NCI-H1436 (cell line): ENCODE data around the gene PDE4B.

Source experiments
- DNase-seq: peaks from one replicate; lab custom pipeline; 2025; lab: John Stamatoyannopoulos, UW

Gene PDE4B

GRCh38 chr1:66182551-66183178 lies 390.0 kb downstream of the PDE4B start:
- DNase-seq: peak; percentile 39

GRCh38 chr1:66183400-66183799 lies 390.7 kb downstream of the PDE4B start:
- no peak for DNase-seq

DNA sequence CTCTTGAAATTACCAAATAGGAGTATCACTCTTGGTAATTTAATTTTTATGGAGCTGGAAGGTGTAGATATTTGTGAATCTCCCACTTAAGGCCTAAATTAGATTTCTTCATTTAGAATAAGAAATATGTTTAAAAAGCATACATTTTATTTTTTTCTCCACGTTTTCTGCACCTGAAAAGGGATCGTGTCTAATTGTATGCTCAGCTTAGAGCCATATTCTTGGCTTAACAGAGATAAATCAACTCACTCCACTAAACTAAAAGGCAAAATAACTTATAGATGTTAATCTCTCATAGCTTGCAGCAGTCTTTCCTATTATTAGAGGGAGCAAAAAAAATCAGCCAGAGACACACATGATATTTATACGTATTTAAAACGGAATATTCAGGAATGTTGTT lies 404.4 kb downstream of the PDE4B start:
- no peak for DNase-seq

GRCh38 chr1:66197785-66198184 lies 405.1 kb downstream of the PDE4B start:
- no peak for DNase-seq

DNA sequence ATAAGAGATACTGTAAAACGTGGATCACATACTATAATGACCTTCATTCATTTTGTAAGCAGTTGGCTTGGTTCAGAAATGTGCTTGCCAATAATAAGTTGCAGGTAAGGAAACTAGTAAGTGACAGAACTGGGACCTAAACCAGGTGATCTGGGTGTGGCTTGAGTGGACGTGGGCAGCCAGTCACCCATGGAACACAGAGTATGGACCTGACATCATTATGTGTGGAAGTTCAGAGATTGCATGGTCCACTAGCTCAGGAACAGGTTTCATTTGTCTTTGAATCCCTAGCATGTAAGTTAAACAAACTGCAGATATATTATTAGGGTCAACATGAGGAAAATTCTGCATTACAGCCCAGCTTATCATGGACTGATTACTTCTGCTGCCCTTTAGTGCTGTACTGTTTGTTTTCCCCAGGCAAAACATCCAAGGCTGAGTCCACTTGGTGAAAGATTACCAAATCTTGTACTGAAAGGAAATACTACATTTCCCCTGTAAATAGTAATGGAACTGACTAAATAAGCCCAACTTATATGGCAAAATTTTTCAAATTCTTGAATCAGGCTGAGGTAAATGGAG lies 414.0 kb downstream of the PDE4B start:
- DNase-seq: no peak

DNA sequence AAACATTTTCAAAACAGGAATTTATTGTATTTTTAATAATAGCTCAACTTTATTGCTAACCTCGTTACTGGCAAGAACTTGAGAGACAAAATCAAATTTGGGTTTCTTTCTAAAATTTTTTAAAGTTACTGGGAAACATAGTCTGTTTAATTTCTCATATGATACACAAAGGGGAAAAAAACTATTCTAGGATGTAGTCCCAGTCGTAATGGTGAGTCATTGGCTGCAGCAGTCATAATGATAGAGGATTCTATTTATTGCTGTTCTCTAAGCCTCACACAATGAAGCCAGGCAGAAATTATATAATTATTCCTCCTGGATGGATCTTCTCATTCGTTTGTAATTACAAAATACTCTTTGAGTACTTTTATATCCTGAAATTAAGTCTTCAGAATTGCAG lies 414.8 kb downstream of the PDE4B start:
- peak; percentile 13 for DNase-seq

GRCh38 chr1:66208632-66209031 lies 415.9 kb downstream of the PDE4B start:
- no peak for DNase-seq

DNA sequence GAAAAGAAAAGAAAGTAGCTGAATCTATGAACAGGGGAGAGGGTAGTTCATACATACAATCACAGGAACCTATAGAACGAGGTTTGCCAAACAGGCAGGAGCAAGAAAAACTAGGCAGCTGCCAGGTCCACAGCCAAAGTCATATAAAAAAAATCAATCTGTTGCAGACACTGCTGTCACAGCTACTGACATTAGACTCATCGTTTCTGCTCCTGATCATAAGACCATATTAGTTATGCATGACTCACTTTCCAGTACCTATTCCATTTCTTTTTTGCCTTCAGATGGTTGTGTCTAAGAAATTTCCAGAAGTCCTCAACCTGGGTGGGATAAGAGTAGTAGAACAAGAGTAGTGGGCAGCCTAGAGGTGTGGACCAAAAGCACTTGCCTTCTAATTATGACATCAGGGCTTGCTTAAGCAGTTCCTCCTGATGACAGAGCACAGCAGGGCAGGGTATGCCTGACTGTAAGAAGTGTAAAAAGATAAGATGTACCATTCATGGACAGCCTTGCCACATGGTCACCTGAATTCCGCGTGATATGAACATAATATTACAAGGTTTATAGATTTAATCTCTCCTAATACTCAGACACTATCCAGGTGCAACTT lies 418.0 kb downstream of the PDE4B start:
- DNase-seq: no peak

- DNase-seq: no peak
Observed at GRCh38 chr1:66211521-66211920, 418.8 kb downstream of the PDE4B start.

DNA sequence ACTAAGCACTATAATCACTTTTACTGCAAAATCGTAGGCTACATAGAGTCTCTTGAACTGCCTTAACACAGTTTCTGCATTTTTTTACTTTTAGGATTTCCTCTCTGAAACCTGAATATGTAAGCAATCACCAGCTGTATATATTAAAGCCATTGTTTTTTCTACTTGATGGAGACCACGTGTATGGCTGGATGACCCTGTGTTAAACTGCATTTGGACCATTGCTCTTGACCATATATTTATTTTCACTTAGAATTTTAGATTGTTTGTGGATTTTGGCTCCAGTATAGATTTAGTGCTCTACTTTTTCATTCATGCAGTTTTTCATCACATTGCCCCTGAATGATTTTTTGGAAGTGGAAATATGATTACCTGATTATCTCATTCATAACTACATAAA lies 420.8 kb downstream of the PDE4B start:
- DNase-seq: no peak

- DNase-seq: no peak
Observed at GRCh38 chr1:66214901-66215300, 422.2 kb downstream of the PDE4B start.

- no peak for DNase-seq
Observed at GRCh38 chr1:66217021-66217420, 424.3 kb downstream of the PDE4B start.

GRCh38 chr1:66217561-66217960 lies 424.9 kb downstream of the PDE4B start:
- no peak for DNase-seq

GRCh38 chr1:66220477-66220876 lies 427.8 kb downstream of the PDE4B start:
- no peak for DNase-seq

GRCh38 chr1:66223681-66224080 lies 431.0 kb downstream of the PDE4B start:
- no peak for DNase-seq

DNA sequence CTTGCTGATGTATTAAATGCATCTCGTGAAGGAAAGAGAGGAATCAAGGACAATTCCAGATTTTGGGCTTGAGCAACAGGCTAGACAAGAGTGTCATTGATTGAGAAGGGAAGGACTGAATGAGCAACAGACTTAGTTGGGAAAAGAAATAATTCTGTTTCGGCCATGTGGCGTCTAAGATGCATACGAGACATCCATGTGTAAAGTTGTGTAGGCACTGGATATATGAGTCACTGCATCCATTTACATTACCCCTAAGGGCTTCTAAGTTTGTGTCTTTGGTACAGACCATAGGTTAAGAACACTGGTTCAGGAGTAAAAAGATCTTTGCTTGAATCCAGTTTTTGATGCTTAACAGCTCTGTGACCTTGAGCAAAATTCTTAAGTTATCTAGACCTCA lies 434.3 kb downstream of the PDE4B start:
- no peak for DNase-seq

GRCh38 chr1:66227966-66228365 lies 435.3 kb downstream of the PDE4B start:
- no peak for DNase-seq

DNA sequence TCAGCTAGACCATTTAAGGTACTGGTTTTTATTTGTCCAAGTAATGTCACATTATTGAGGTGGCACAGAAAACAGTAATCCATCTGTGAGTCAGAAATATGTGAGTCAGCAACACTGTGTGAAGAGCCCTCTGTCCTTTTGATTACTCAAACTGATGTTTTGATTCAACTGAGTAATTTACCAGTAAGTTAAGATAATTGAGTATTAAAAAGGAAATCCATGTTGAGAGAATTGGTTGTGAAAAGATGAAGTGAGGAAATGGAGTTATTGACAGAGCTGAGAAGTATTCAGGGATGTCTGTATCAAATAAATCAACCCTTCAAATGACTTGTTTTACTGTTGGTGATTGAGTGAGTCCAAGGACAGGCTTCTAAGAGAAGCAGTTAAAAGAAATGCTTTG lies 438.5 kb downstream of the PDE4B start:
- DNase-seq: peak; percentile 46

GRCh38 chr1:66231681-66232463 lies 439.2 kb downstream of the PDE4B start:
- DNase-seq: no peak

- no peak for DNase-seq
Observed at GRCh38 chr1:66237042-66237441, 444.3 kb downstream of the PDE4B start.

DNA sequence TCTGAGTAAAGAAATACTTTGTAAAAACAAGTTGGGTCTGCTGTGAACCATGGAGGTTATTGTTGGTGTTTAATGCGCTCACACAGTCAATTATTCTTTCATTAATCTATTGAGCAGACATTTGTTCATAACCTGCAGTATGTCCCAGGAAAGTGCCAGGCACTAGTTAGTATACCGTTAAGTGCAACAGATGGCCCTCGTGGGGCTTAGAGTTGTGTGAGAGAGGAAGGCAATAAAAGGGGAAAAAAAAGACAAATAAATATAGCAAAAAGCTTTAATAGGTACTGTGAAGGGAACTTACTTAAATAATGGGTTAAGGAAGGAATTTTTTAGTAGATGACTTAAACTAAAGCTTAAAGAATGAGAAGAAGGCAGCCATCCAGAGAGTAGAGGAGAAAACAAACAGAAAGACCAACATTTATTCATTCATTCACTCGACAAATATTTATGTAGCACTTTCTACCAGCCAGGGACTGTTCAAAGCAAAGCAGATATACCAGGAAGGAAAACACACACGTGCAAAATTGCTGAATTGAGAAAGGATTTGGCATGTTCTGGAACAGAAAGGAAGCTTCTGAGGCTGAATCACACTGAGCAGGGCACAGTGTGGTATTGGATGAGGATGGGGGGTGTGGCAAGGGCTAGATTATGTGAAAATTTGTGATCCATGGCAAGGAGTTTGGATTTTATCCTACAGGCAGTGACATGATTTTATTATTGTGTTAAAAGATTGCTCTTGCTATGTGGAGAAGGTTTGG lies 445.2 kb downstream of the PDE4B start:
- no peak for DNase-seq

DNA sequence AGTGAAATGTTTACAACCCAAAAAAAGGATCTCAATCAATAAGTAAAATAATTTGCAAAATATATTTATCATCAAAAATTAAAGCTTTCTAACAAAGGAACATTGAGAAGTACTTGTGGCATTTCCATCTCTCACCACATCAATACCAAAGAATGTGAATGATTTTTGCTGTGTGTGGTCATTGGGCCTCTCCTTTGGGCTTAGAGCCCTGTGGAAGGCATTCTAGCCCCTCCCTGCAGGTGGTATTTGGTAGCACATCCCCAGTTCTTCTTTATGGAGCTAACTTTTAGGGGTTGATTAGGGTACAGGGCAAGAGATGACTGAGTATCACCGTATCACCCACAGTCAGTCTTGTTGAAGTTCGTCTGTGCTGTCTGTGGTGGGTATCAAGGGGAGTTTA lies 447.1 kb downstream of the PDE4B start:
- DNase-seq: no peak
